GM18519 (cell line): ENCODE data around the gene KLK15.

ENCODE experiments used
- ATAC-seq: cut with Tn5 transposase; IDR thresholded peaks from one replicate; pipeline ENCODE4 v1.9.1; 2021; ENCODE audit warnings: mild to moderate bottlenecking, moderate library complexity; ENCODE audit not compliant: unreplicated experiment, low FRiP score

The KLK15 gene

DNA sequence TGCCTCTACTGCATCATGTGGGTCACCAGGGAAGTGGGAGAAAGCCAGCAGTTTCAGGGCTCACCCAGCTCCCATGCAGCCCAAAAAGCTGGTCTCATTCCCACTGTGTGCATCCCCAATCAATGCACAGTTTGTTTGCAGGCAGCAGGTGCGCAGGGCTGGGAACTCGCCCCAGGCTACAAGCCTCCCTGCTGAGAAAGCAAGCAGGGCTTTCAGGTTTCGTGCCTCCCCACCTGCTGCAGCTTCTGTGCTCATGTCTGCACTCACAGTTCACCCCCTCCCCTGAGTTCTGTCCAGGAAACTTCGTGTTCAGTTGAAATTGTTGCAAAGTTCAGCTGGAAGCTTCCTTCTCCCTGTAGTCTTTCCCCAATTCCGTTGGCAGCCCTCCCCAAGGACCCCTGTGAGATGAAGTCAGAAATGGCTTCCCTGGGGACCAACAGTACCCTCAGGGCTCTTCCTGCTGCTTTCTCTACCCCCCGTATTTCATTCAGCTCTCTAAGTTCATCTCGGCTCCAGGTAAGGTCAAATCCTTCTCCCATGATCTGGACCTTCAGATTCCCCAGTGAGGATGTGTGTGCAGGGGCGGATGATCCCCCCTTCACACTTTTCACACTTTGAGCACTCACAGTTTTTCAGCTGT, 11.0 kb upstream of the KLK15 start:
- no peak for ATAC-seq

GRCh38 chr19:50843701-50844221, 10.4 kb upstream of the KLK15 start:
- ATAC-seq = no peak

GRCh38 chr19:50843205-50843604, 9.8 kb upstream of the KLK15 start:
- ATAC-seq = no peak

GRCh38 chr19:50842130-50842529, 8.8 kb upstream of the KLK15 start:
- no peak for ATAC-seq

DNA sequence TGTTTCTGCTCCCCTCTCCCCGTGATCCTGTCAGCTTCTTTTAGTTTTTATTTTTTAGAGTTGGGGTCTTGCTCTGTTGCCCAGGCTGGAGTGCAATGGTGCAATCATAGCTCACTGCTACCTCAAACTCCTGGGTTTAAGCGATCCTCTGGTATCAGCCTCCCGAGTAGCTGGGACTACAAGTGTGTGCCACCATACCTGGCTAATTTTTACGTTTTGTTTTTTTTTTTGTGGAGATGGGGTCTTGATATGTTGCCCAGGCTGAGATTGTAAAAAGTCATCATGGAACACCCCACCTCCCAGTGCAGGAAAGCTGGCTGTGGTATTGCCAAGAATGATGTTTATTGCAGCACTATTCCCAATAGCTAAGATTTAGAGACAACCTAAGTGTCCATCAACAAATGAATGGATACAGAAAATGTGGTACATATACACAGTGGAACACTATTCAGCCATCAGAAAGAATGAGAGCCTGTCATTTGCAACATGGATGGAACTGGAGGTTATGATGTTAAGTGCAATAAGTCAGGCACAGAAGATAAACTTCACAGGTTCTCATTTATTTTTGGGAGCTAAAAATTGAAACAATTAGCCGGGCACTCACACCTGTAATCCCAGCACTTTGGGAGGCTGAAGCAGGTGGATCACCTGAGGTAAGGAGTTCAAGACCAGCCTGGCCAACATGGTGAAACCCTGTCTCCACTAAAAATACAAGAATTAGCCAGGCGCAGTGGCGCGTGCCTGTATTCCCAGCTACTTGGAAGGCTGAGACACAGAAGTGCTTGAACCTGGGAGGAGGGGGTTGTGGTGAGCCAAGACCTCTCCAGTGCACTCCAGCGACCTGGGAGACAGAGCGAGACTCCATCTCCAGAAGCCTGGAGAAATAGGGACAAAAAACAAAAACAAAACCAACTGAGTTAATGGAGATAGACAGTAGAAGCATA, 6.6 kb upstream of the KLK15 start:
- ATAC-seq = no peak

GRCh38 chr19:50838239-50838638, 4.9 kb upstream of the KLK15 start:
- no peak for ATAC-seq

- no peak for ATAC-seq
Observed at GRCh38 chr19:50837300-50837699, 3.9 kb upstream of the KLK15 start.

- no peak for ATAC-seq
Observed at GRCh38 chr19:50836543-50837195, 3.3 kb upstream of the KLK15 start.

- ATAC-seq = no peak
Observed at GRCh38 chr19:50835785-50836542, 2.6 kb upstream of the KLK15 start.

GRCh38 chr19:50835103-50835784, 1.9 kb upstream of the KLK15 start:
- ATAC-seq = no peak

GRCh38 chr19:50833802-50834167, 411 bp upstream of the KLK15 start:
- no peak for ATAC-seq

- no peak for ATAC-seq
Observed at GRCh38 chr19:50832666-50833065, 708 bp downstream of the KLK15 start.

- ATAC-seq = no peak
Observed at GRCh38 chr19:50831026-50831396, 2.4 kb downstream of the KLK15 start.

DNA sequence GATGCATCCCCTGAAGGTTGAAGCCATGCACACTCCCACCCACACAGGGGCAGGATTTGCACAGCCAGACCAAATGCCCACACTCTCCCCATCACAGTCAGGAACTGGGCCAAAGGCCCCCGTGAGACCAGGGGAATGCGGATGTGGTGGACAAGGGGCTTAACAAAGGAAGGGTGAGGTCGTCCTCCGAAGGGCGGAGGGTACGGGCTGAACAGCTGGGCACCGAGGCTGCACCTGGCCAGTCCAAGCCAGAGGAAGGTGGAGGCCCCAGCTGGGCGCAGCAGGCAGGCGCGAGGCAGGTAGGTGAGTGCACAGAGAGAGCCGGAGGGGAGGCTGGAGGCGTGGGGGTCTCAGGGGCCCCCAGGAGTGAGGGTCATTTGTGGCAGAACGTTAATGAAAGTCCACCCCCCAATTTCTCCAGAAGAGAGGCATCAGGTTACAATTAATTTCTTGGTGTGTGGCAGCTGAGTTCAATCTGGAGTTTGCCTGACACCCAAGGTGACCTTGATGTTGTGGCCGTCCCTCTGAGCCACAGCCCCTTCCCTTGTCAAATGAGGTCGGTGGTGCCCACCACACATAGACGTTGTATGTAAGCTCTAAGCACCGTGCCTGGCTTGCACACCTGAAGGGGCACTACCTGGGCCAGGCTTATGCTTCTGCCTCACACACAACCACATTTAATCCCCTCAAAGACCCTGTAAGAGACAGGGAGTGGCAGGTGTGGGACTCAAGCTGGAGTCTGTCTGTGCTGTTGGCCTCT, 2.9 kb downstream of the KLK15 start:
- ATAC-seq = no peak

GRCh38 chr19:50829801-50830200, 3.6 kb downstream of the KLK15 start:
- no peak for ATAC-seq

- ATAC-seq = no peak
Observed at GRCh38 chr19:50827476-50827875, 5.9 kb downstream of the KLK15 start.

DNA sequence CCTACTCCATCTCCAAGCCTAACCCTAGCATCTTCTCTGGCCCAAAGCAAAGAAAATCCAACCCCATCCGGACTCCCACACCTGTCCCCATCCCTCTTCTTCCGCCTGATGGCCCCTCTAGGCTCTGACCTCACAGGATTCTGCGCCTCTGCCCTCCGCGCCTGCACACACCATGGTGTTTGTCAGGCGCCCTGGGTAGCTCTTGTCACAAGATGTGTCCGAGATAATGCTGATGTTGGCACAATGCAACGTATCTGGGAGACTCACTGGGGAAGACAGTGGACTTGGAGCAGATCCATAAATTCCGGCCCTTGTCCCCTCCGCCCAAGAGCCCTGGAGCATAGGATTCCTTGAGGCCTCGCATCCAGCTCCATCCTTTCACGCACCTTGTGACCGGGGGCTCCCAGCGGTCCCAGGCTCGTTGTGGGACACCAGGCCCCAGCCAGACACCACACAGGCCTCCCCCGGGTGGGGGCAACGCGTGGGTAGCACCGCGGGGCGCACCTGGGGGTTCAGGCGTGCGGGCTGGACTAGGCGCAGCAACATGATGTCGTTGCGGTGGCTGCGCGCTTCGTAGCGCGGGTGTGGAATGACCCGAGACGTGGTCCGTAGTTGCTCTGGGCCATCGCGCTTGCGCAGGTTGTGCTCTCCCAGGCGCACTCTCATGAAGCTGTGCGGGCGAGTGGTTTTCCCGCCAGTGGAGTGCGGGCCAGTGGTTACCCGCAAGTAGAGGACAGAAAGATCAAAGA, 6.7 kb downstream of the KLK15 start:
- ATAC-seq = no peak

DNA sequence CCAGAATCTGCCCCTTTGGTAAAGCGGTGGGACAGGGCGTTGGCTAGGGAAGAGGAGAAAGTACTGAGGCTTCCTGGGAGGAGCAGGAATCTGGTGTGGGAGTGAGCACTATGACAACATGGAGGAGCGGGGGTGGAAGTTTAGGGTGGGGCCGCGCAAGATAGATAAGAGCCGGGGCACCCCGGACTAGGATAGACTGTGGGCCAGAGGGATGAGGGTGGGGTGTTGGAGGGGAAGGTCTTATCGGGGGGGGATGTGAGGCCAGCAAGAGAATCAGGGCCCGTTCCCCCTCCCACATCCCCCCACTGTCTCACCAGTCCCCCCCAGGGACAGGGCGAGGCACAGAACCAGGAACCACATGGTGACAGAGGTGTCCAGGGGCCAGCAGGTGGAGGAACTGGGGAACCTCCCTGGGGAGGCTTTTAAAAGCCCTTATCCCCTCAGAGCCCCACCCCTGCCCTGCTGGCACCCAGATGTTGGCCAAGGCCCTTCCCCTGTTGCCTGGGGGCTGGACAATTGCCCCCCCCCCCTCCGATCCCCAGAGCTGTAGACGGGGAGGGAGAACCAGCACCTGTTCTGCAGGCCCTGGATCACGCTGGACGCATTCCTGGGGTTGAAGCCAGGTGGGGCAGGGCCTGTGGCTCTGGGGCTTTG, 9.9 kb downstream of the KLK15 start, which contains the start of gene KLK1:
TSS of gene KLK1 (minus strand) at position 399 of the 654 bp plus-strand sequence. CDS start at position 360, 39 bp downstream.
- ATAC-seq = no peak
